Measurements from ENCODE around the gene EPHB3.

The EPHB3 gene

GRCh38 chr3:184552296-184552695, 9.3 kb upstream of the EPHB3 start:
- H2AFZ ChIP-seq (ENCODE audit: insufficient read depth, low read length, poor library complexity): no peak overlapping the region
- no peak overlapping the region for H3K4ac ChIP-seq (ENCODE audit: low read depth, low read length)
- H4K8ac ChIP-seq (ENCODE audit: low read depth, low read length): no peak overlapping the region
- no peaks in the 10 kb centered on the region for H3K9me3 ChIP-seq (ENCODE audit: insufficient read depth, low read depth, low read length)
- H3K27me3 ChIP-seq (ENCODE audit: insufficient read depth, low read length): no peaks in the 10 kb centered on the region
- H3K4me2 ChIP-seq (ENCODE audit: low read length): no peak overlapping the region
- H3K9ac ChIP-seq (ENCODE audit: low read length): no peak overlapping the region
- H3K4me1 ChIP-seq (ENCODE audit: control insufficient read depth in 1 of 2, insufficient read depth in 2 of 2, low read length in 2 of 2): no peaks in the 10 kb centered on the region
- no peak overlapping the region for H4K12ac ChIP-seq (ENCODE audit: low read depth, low read length)
- H4K91ac ChIP-seq (ENCODE audit: low read depth, low read length): no peak overlapping the region
- no CpG with 5 or more reads among the region's 6 CpGs for WGBS (ENCODE audit: extremely low coverage, insufficient coverage, insufficient read length)
- H2BK120ac ChIP-seq (ENCODE audit: insufficient read depth, low read length, poor library complexity): no peak overlapping the region
- no peak overlapping the region for H3K18ac ChIP-seq (ENCODE audit: low read length)
- no peak overlapping the region for H3K14ac ChIP-seq (ENCODE audit: low read length)
- no peak for DNase-seq
- no peak overlapping the region for H2BK5ac ChIP-seq (ENCODE audit: low read depth, low read length, poor library complexity)
- H3K23ac ChIP-seq (ENCODE audit: low read length): no peak overlapping the region
- H3K27ac ChIP-seq (ENCODE audit: low read depth, low read length): no peak overlapping the region
- H3K4me3 ChIP-seq (ENCODE audit: low read depth, low read length): no peak overlapping the region
- H2BK12ac ChIP-seq (ENCODE audit: low read length): no peak overlapping the region
- H2AK5ac ChIP-seq (ENCODE audit: low read length): no peak overlapping the region
- no peaks in the 10 kb centered on the region for H3K79me2 ChIP-seq (ENCODE audit: control insufficient read depth, insufficient read depth, low read length, poor library complexity)
- H3K79me1 ChIP-seq (ENCODE audit: low read length): no peaks in the 10 kb centered on the region
- H3K36me3 ChIP-seq (ENCODE audit: control insufficient read depth in 1 of 2, insufficient read depth in 2 of 2, low read length in 2 of 2): no peaks in the 10 kb centered on the region

- Histone ChIP-seq H2AFZ (ENCODE audit: insufficient read depth, low read length, poor library complexity) (no peak overlapping the region), H3K23ac (ENCODE audit: low read length) (no peak overlapping the region), H4K91ac (ENCODE audit: low read depth, low read length) (no peak overlapping the region), H2BK12ac (ENCODE audit: low read length) (no peak overlapping the region), H3K27me3 (ENCODE audit: insufficient read depth, low read length) (no peaks in the 10 kb centered on the region), H3K27ac (ENCODE audit: low read depth, low read length) (no peak overlapping the region), H3K4me3 (ENCODE audit: low read depth, low read length) (no peak overlapping the region), H3K79me2 (ENCODE audit: control insufficient read depth, insufficient read depth, low read length, poor library complexity) (no peaks in the 10 kb centered on the region), H3K4me1 (ENCODE audit: control insufficient read depth in 1 of 2, insufficient read depth in 2 of 2, low read length in 2 of 2) (no peaks in the 10 kb centered on the region), H3K4me2 (ENCODE audit: low read length) (no peak overlapping the region), H3K79me1 (ENCODE audit: low read length) (no peaks in the 10 kb centered on the region), H3K36me3 (ENCODE audit: control insufficient read depth in 1 of 2, insufficient read depth in 2 of 2, low read length in 2 of 2) (no peaks in the 10 kb centered on the region), H3K9me3 (ENCODE audit: insufficient read depth, low read depth, low read length) (no peaks in the 10 kb centered on the region), H3K4ac (ENCODE audit: low read depth, low read length) (no peak overlapping the region), H2AK5ac (ENCODE audit: low read length) (no peak overlapping the region), H3K9ac (ENCODE audit: low read length) (no peak overlapping the region), H2BK120ac (ENCODE audit: insufficient read depth, low read length, poor library complexity) (no peak overlapping the region), H3K14ac (ENCODE audit: low read length) (no peak overlapping the region), H3K18ac (ENCODE audit: low read length) (no peak overlapping the region), H4K12ac (ENCODE audit: low read depth, low read length) (no peak overlapping the region), H4K8ac (ENCODE audit: low read depth, low read length) (no peak overlapping the region), H2BK5ac (ENCODE audit: low read depth, low read length, poor library complexity) (no peak overlapping the region)
- no CpG with 5 or more reads among the region's 13 CpGs for WGBS (ENCODE audit: extremely low coverage, insufficient coverage, insufficient read length)
- no peak for DNase-seq
Measured at GRCh38 chr3:184552863-184553262, 8.7 kb upstream of the EPHB3 start.

GRCh38 chr3:184553385-184553784, 8.2 kb upstream of the EPHB3 start:
- no CpG with 5 or more reads among the region's 4 CpGs for WGBS (ENCODE audit: extremely low coverage, insufficient coverage, insufficient read length)
- no peaks in the 10 kb centered on the region for H3K27me3 ChIP-seq (ENCODE audit: insufficient read depth, low read length)
- H4K8ac ChIP-seq (ENCODE audit: low read depth, low read length): no peak overlapping the region

GRCh38 chr3:184554461-184554860, 7.1 kb upstream of the EPHB3 start:
- DNase-seq: no peak
- no peak overlapping the region for H2BK5ac ChIP-seq (ENCODE audit: low read depth, low read length, poor library complexity)
- H3K4me3 ChIP-seq (ENCODE audit: low read depth, low read length): no peak overlapping the region
- no peak overlapping the region for H3K27ac ChIP-seq (ENCODE audit: low read depth, low read length)
- no peak overlapping the region for H3K4ac ChIP-seq (ENCODE audit: low read depth, low read length)
- no peak overlapping the region for H4K12ac ChIP-seq (ENCODE audit: low read depth, low read length)
- no peaks in the 10 kb centered on the region for H3K27me3 ChIP-seq (ENCODE audit: insufficient read depth, low read length)
- H2BK12ac ChIP-seq (ENCODE audit: low read length): no peak overlapping the region
- H3K4me2 ChIP-seq (ENCODE audit: low read length): no peak overlapping the region
- H3K79me1 ChIP-seq (ENCODE audit: low read length): no peaks in the 10 kb centered on the region
- no peak overlapping the region for H2AK5ac ChIP-seq (ENCODE audit: low read length)
- H3K14ac ChIP-seq (ENCODE audit: low read length): no peak overlapping the region
- no peak overlapping the region for H3K9ac ChIP-seq (ENCODE audit: low read length)
- no peaks in the 10 kb centered on the region for H3K36me3 ChIP-seq (ENCODE audit: control insufficient read depth in 1 of 2, insufficient read depth in 2 of 2, low read length in 2 of 2)
- H2AFZ ChIP-seq (ENCODE audit: insufficient read depth, low read length, poor library complexity): no peak overlapping the region
- no peak overlapping the region for H4K91ac ChIP-seq (ENCODE audit: low read depth, low read length)
- no peak overlapping the region for H4K8ac ChIP-seq (ENCODE audit: low read depth, low read length)
- WGBS (ENCODE audit: extremely low coverage, insufficient coverage, insufficient read length): no CpG with 5 or more reads among the region's 5 CpGs
- no peak overlapping the region for H3K23ac ChIP-seq (ENCODE audit: low read length)
- H3K18ac ChIP-seq (ENCODE audit: low read length): no peak overlapping the region
- H3K79me2 ChIP-seq (ENCODE audit: control insufficient read depth, insufficient read depth, low read length, poor library complexity): no peaks in the 10 kb centered on the region
- no peaks in the 10 kb centered on the region for H3K4me1 ChIP-seq (ENCODE audit: control insufficient read depth in 1 of 2, insufficient read depth in 2 of 2, low read length in 2 of 2)
- H2BK120ac ChIP-seq (ENCODE audit: insufficient read depth, low read length, poor library complexity): no peak overlapping the region
- no peaks in the 10 kb centered on the region for H3K9me3 ChIP-seq (ENCODE audit: insufficient read depth, low read depth, low read length)

More at GRCh38 chr3:184553385-184553784, 8.2 kb upstream of the EPHB3 start:
- no peak overlapping the region for H4K12ac ChIP-seq (ENCODE audit: low read depth, low read length)
- H3K23ac ChIP-seq (ENCODE audit: low read length): no peak overlapping the region
- H4K91ac ChIP-seq (ENCODE audit: low read depth, low read length): no peak overlapping the region
- no peaks in the 10 kb centered on the region for H3K79me2 ChIP-seq (ENCODE audit: control insufficient read depth, insufficient read depth, low read length, poor library complexity)
- H3K4ac ChIP-seq (ENCODE audit: low read depth, low read length): no peak overlapping the region
- no peaks in the 10 kb centered on the region for H3K79me1 ChIP-seq (ENCODE audit: low read length)
- no peaks in the 10 kb centered on the region for H3K4me1 ChIP-seq (ENCODE audit: control insufficient read depth in 1 of 2, insufficient read depth in 2 of 2, low read length in 2 of 2)
- no peak overlapping the region for H2AFZ ChIP-seq (ENCODE audit: insufficient read depth, low read length, poor library complexity)
- no peak overlapping the region for H2BK12ac ChIP-seq (ENCODE audit: low read length)
- no peak overlapping the region for H2BK5ac ChIP-seq (ENCODE audit: low read depth, low read length, poor library complexity)
- H3K14ac ChIP-seq (ENCODE audit: low read length): no peak overlapping the region
- no peaks in the 10 kb centered on the region for H3K36me3 ChIP-seq (ENCODE audit: control insufficient read depth in 1 of 2, insufficient read depth in 2 of 2, low read length in 2 of 2)
- DNase-seq: no peak
- H3K9ac ChIP-seq (ENCODE audit: low read length): no peak overlapping the region
- no peak overlapping the region for H3K4me2 ChIP-seq (ENCODE audit: low read length)
- no peak overlapping the region for H3K27ac ChIP-seq (ENCODE audit: low read depth, low read length)
- H3K9me3 ChIP-seq (ENCODE audit: insufficient read depth, low read depth, low read length): no peaks in the 10 kb centered on the region
- no peak overlapping the region for H2AK5ac ChIP-seq (ENCODE audit: low read length)
- H3K18ac ChIP-seq (ENCODE audit: low read length): no peak overlapping the region
- no peak overlapping the region for H2BK120ac ChIP-seq (ENCODE audit: insufficient read depth, low read length, poor library complexity)
- no peak overlapping the region for H3K4me3 ChIP-seq (ENCODE audit: low read depth, low read length)

All from trophoblast cell (in vitro differentiated cells and primary cell).